H9 (cell line): ENCODE results near the gene E2F4. TPM values are rescaled to one million over a fixed set of nuclear protein-coding genes. Genes with fewer than 3 reads are reported as not detected.

Experiments
- DNase-seq: peaks from one replicate; pipeline ENCODE4 v3.0.0-alpha.2; 2017
- H2AFZ ChIP-seq: one replicate; pipeline ENCODE4 v1.6.1; 2013; ENCODE audit warnings: mild to moderate bottlenecking, low read length, control low read depth, moderate library complexity
- H2AK5ac ChIP-seq: 2 replicates; pipeline ENCODE4 v1.6.1; 2013; ENCODE audit warnings: low read length, control low read depth, mixed read lengths; ENCODE audit not compliant: insufficient read length
- H2BK120ac ChIP-seq: one replicate; pipeline ENCODE4 v1.6.1; 2013; ENCODE audit warnings: low read depth, mild to moderate bottlenecking, low read length, control low read depth, inconsistent platforms; ENCODE audit not compliant: poor library complexity, severe bottlenecking
- H2BK12ac ChIP-seq: 2 replicates; pipeline ENCODE4 v1.6.1; 2013; ENCODE audit warnings: low read length, control low read depth, mixed read lengths, low read depth; ENCODE audit not compliant: insufficient read length
- H2BK15ac ChIP-seq: 2 replicates; pipeline ENCODE4 v1.6.1; 2013; ENCODE audit warnings: low read depth, low read length, control low read depth
- H2BK20ac ChIP-seq: one replicate; pipeline ENCODE4 v1.6.1; 2013; ENCODE audit warnings: low read depth, mild to moderate bottlenecking, low read length, control low read depth, inconsistent platforms; ENCODE audit not compliant: poor library complexity, severe bottlenecking
- H2BK5ac ChIP-seq: 2 replicates; pipeline ENCODE4 v1.6.1; 2013; ENCODE audit warnings: low read length, control low read depth, mixed read lengths; ENCODE audit not compliant: insufficient read length
- H3K14ac ChIP-seq: 2 replicates; pipeline ENCODE4 v1.6.1; 2013; ENCODE audit warnings: low read length, control low read depth; ENCODE audit not compliant: insufficient read depth
- H3K18ac ChIP-seq: 2 replicates; pipeline ENCODE4 v1.6.1; 2013; ENCODE audit warnings: low read depth, mild to moderate bottlenecking, mixed read lengths, low read length, control low read depth; ENCODE audit not compliant: insufficient read length
- H3K23ac ChIP-seq: 2 replicates; pipeline ENCODE4 v1.6.1; 2013; ENCODE audit warnings: low read length, control low read depth, mixed read lengths, low read depth; ENCODE audit not compliant: insufficient read length
- H3K23me2 ChIP-seq: 2 replicates; pipeline ENCODE4 v1.6.1; 2013; ENCODE audit warnings: low read depth, mild to moderate bottlenecking, mixed read lengths, low read length, control low read depth; ENCODE audit not compliant: insufficient read length, poor library complexity, severe bottlenecking
- H3K27ac ChIP-seq: 2 replicates; pipeline ENCODE4 v1.5.1; 2013; ENCODE audit warnings: low read length, control low read depth, mixed read lengths, low read depth; ENCODE audit not compliant: insufficient read length
- H3K27me3 ChIP-seq: 2 replicates; pipeline ENCODE4 v1.6.1; 2013; ENCODE audit warnings: low read length, control low read depth, inconsistent platforms; ENCODE audit not compliant: insufficient read depth
- H3K4ac ChIP-seq: 2 replicates; pipeline ENCODE4 v1.6.1; 2013; ENCODE audit warnings: low read depth, mild to moderate bottlenecking, control low read depth, inconsistent platforms, low read length, moderate library complexity
- H3K4me1 ChIP-seq: 2 replicates; pipeline ENCODE4 v1.6.1; 2013; ENCODE audit warnings: low read length, control low read depth, inconsistent platforms; ENCODE audit not compliant: insufficient read depth
- H3K4me2 ChIP-seq: 2 replicates; pipeline ENCODE4 v1.6.1; 2013; ENCODE audit warnings: low read length, control low read depth, mixed read lengths; ENCODE audit not compliant: insufficient read length, insufficient read depth
- H3K56ac ChIP-seq: 2 replicates; pipeline ENCODE4 v1.6.1; 2013; ENCODE audit warnings: low read depth, mild to moderate bottlenecking, mixed read lengths, low read length, control low read depth; ENCODE audit not compliant: insufficient read length
- H3K79me1 ChIP-seq: 2 replicates; pipeline ENCODE4 v1.6.1; 2013; ENCODE audit warnings: low read depth, mild to moderate bottlenecking, moderate library complexity, low read length, control low read depth, inconsistent platforms; ENCODE audit not compliant: insufficient read depth, poor library complexity, severe bottlenecking
- H3K79me2 ChIP-seq: 2 replicates; pipeline ENCODE4 v1.6.1; 2013; ENCODE audit warnings: low read length, control low read depth, inconsistent platforms; ENCODE audit not compliant: insufficient read depth
- H3K9ac ChIP-seq: 2 replicates; pipeline ENCODE4 v1.6.1; 2013; ENCODE audit warnings: low read length, control low read depth, mixed read lengths; ENCODE audit not compliant: insufficient read length; ENCODE audit errors: extremely low read depth
- H3K9me3 ChIP-seq: one replicate; pipeline ENCODE4 v1.6.1; 2013; ENCODE audit warnings: low read depth, low read length, inconsistent platforms; ENCODE audit not compliant: control insufficient read depth
- H3T11ph ChIP-seq: one replicate; pipeline ENCODE4 v1.6.1; 2013; ENCODE audit warnings: mild to moderate bottlenecking, low read length, control low read depth, inconsistent platforms
- H4K20me1 ChIP-seq: one replicate; pipeline ENCODE4 v1.6.1; 2013; ENCODE audit not compliant: control insufficient read depth, insufficient read length, insufficient read depth
- H4K5ac ChIP-seq: 2 replicates; pipeline ENCODE4 v1.6.1; 2013; ENCODE audit warnings: low read depth, mild to moderate bottlenecking, mixed read lengths, low read length, control low read depth; ENCODE audit not compliant: insufficient read length
- H4K8ac ChIP-seq: replicated peaks from 2 replicates; pipeline ENCODE4 v1.6.1; 2013; ENCODE audit warnings: low read length, control low read depth, mixed read lengths, low read depth; ENCODE audit not compliant: insufficient read length
- H4K91ac ChIP-seq: 2 replicates; pipeline ENCODE4 v1.6.1; 2013; ENCODE audit warnings: low read depth, mild to moderate bottlenecking, moderate library complexity, mixed read lengths, low read length, control low read depth; ENCODE audit not compliant: insufficient read length
- H3K27ac Mint-ChIP-seq, 3 experiments: 2 replicates in 2 of 3; 3 replicates in 1 of 3; pipeline ENCODE4 v1.8.0; 2020 to 2021; ENCODE audit warnings: mixed read lengths in 3 of 3, mild to moderate bottlenecking in 1 of 3, moderate library complexity in 1 of 3
- H3K27me3 Mint-ChIP-seq: 2 replicates; pipeline ENCODE4 v1.8.0; 2021; ENCODE audit warnings: low read depth, mild to moderate bottlenecking, moderate library complexity, mixed read lengths
- H3K36me3 Mint-ChIP-seq, 3 experiments: 2 replicates in 2 of 3; 3 replicates in 1 of 3; pipeline ENCODE4 v1.8.0; 2020 to 2021; ENCODE audit warnings: low read depth in 3 of 3, mixed read lengths in 3 of 3; ENCODE audit not compliant: insufficient read depth in 1 of 3
- H3K4me1 Mint-ChIP-seq, 2 experiments: 2 replicates each; pipeline ENCODE4 v1.8.0; 2020; ENCODE audit warnings: mixed read lengths in 2 of 2
- H3K4me3 Mint-ChIP-seq, 2 experiments: 2 replicates in 1 of 2; 3 replicates in 1 of 2; pipeline ENCODE4 v1.8.0; 2020 to 2021; ENCODE audit warnings: mild to moderate bottlenecking in 2 of 2, mixed read lengths in 2 of 2, moderate library complexity in 1 of 2
- H3K9me3 Mint-ChIP-seq, 2 experiments: 2 replicates in 1 of 2; 3 replicates in 1 of 2; pipeline ENCODE4 v1.8.0; 2020; ENCODE audit warnings: mild to moderate bottlenecking in 2 of 2, mixed read lengths in 2 of 2, moderate library complexity in 1 of 2
- WGBS: extraction: QIAGEN DNeasy Blood & Tissue Kit; methylation state at CpG from one replicate; pipeline ENCODE4 v1.1.7; 2013; ENCODE audit warnings: missing lambda C conversion rate, low lambda C conversion rate, mixed read lengths; ENCODE audit not compliant: insufficient read length; ENCODE audit errors: extremely low coverage; 5-methylcytosine and 5-hydroxymethylcytosine counted together
- total RNA-seq: library from RNA; stranded (reverse); gene quantifications from 2 replicates; pipeline ENCODE4 v1.2.1, GENCODE V29; 2021
- TF ChIP-seq, protein P1 (sequence below): fragments of 200-600 bp; sonication (generic); conservative IDR thresholded peaks from 3 replicates; pipeline ENCODE4 v1.8.0; 2021; ENCODE audit warnings: antibody characterized with exemption, mild to moderate bottlenecking

The E2F4 gene
- total RNA-seq, 1 experiment from 2014 or later = 116 TPM

DNA sequence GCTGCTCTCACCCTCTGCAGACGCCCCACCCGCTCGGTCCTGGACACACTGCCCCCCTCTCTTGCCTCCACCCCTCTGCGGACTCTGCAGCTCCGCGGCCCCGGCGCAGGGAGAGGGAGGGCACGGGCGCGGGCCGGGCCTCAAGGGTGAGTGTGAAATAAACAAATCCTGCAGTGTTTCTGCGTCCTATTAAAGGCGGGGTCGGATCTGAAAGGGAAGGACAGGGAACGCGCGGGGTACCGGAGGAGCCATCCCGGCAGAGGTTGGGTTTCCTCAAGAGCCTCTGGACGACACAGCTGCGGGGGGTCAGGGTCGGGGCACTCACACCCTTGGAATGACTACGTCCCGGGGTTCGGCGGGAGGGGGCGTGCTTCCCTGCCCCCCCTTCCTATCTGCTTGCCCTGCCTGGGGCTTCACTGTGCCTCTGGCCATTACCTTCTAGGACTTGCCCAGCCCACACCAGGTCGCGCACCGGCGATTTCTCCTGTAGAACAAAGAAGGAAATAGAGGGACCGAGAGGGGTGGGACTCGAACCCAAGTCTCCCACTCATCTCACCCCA, 27.9 kb upstream of the E2F4 start:
- H3K4me1 Mint-ChIP-seq = peaks cover 12 to 47% of the 10 kb centered on the region in 2 experiments
- Histone ChIP-seq H4K5ac (no peak overlapping the region), H3K9ac (no peak overlapping the region), H3K79me1 (no peaks in the 10 kb centered on the region), H3T11ph (no peak overlapping the region), H2BK12ac (no peak overlapping the region), H4K20me1 (no peaks in the 10 kb centered on the region), H4K8ac (no peak overlapping the region), H2BK120ac (no peak overlapping the region), H3K56ac (no peak overlapping the region), H3K18ac (no peak overlapping the region), H2BK5ac (no peak overlapping the region), H3K23ac (no peak overlapping the region), H3K4ac (no peak overlapping the region), H2AFZ (no peak overlapping the region), H3K14ac (no peak overlapping the region), H3K4me2 (peak overlapping the region; percentile 20), H3K27ac (no peak overlapping the region), H3K9me3 (no peaks in the 10 kb centered on the region), H4K91ac (no peak overlapping the region), H3K27me3 (peaks cover 95% of the 10 kb centered on the region), H2BK20ac (no peak overlapping the region), H3K4me1 (no peaks in the 10 kb centered on the region), H3K23me2 (peaks cover 14% of the 10 kb centered on the region), H3K79me2 (no peaks in the 10 kb centered on the region), H2AK5ac (no peak overlapping the region), H2BK15ac (no peak overlapping the region)
- TF ChIP-seq, protein P1, sequence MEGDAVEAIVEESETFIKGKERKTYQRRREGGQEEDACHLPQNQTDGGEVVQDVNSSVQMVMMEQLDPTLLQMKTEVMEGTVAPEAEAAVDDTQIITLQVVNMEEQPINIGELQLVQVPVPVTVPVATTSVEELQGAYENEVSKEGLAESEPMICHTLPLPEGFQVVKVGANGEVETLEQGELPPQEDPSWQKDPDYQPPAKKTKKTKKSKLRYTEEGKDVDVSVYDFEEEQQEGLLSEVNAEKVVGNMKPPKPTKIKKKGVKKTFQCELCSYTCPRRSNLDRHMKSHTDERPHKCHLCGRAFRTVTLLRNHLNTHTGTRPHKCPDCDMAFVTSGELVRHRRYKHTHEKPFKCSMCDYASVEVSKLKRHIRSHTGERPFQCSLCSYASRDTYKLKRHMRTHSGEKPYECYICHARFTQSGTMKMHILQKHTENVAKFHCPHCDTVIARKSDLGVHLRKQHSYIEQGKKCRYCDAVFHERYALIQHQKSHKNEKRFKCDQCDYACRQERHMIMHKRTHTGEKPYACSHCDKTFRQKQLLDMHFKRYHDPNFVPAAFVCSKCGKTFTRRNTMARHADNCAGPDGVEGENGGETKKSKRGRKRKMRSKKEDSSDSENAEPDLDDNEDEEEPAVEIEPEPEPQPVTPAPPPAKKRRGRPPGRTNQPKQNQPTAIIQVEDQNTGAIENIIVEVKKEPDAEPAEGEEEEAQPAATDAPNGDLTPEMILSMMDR = no peak
- no peaks in the 10 kb centered on the region; a peak in 1 of 7 replicates for H3K36me3 Mint-ChIP-seq
- DNase-seq = no peak
- peak overlapping the region in 1 of 2 experiments; percentile 74; a peak in 3 of 5 replicates for H3K4me3 Mint-ChIP-seq
- no CpG with 5 or more reads among the region's 34 CpGs for WGBS
- H3K27me3 Mint-ChIP-seq = peaks cover 99% of the 10 kb centered on the region
- peaks cover 3 to 6% of the 10 kb centered on the region in 2 experiments; a peak in 3 of 5 replicates for H3K9me3 Mint-ChIP-seq
- H3K27ac Mint-ChIP-seq = no peak overlapping the region
